Measurements from ENCODE around the gene ACY1.

ACY1 gene

DNA sequence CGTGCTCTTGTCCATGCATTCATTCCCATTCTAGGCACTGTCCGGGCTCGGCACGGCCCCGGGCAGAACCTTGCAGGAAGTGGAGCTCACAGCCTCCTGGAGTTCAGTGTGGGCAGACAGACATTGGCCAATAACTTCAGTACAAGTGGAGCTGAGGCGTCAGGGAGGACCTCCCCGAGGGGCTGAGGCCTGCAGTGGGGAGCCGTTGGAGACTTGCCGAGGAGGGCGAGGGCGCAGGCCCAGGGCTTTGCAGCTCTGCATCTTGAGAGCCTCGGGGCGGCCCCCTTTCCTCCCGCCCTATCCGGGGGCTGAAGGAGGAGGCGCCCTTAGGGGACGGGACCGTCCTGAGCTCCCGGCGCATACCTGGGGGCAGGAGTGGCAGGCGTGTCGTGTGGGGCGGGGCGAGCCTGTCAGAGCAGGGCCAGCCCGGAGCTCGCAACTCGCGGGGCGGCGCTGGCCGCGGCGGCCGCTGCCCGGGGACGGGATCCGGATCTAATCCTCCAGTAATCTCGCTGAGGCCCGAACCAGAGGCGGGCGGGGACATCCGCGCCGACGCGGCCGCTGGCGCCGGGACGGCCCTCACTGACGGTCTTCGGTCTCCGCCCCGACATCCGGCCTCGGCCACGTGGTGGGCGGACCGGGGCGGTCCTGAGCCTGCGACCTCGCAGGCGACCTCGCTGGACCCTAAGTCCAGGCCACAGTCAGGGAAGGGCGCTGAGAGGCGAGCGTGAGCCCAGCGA lies at the start of gene ACY1:
Gene ACY1 (plus strand): TSS at position 698 of the 740 bp plus-strand sequence. CDS start 530 bp downstream, outside the sequence.
- H3K36me3 ChIP-seq: peaks cover 2% of the 10 kb centered on the region
- peak within 1 kb of the TSS; percentile 62 for H3K4me3 ChIP-seq (ENCODE audit: low read depth, low read length)
- no peaks in the 10 kb centered on the region for H3K9me3 ChIP-seq (ENCODE audit: severe bottlenecking)
- H3K27me3 ChIP-seq (ENCODE audit: insufficient read depth, low read depth, severe bottlenecking): no peaks in the 10 kb centered on the region
- peak within 1 kb of the TSS; percentile 84 for H3K27ac ChIP-seq
- peak; percentile 95 for DNase-seq
- TF ChIP-seq, protein P1, sequence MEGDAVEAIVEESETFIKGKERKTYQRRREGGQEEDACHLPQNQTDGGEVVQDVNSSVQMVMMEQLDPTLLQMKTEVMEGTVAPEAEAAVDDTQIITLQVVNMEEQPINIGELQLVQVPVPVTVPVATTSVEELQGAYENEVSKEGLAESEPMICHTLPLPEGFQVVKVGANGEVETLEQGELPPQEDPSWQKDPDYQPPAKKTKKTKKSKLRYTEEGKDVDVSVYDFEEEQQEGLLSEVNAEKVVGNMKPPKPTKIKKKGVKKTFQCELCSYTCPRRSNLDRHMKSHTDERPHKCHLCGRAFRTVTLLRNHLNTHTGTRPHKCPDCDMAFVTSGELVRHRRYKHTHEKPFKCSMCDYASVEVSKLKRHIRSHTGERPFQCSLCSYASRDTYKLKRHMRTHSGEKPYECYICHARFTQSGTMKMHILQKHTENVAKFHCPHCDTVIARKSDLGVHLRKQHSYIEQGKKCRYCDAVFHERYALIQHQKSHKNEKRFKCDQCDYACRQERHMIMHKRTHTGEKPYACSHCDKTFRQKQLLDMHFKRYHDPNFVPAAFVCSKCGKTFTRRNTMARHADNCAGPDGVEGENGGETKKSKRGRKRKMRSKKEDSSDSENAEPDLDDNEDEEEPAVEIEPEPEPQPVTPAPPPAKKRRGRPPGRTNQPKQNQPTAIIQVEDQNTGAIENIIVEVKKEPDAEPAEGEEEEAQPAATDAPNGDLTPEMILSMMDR (IDR thresholded peaks at IDR 0.05; ENCODE audit: low read depth, low read length): no peak

DNA sequence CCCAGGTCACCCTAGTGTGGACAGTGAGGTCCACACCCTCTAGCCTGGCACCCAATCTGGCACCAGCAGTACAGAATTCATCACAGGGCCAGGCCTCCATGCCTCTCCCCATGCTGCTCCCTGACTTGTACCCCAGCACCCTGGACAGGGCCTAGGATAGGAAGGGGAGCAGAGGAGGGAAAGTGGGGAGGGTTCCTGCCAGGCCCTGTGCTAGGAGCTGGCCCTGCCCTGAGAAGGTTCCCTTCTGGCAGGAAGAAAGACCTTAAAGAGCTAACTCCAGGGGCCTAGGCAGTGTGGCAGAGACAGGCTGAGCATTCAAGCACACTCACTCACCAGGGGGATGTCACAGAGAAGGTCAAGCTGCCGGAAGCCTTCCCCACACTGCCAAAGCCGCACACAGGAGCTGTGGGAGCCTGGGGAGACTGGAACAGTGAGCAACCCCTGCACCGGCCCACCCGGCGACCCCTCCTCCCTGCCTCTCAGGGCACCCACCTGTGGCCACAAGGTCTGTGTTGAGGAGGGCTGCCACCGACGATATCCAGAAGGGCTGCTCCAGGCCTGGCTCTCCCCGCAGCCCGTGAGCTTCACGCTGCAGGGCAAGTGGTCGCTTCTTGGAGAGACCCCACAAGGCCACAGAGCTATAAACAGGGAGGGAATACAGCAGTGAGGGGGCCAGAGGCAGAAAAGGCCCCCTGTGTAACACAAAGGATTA lies 49.0 kb upstream of the ACY1 start:
- TF ChIP-seq, protein P1 (IDR thresholded peaks at IDR 0.05; ENCODE audit: low read depth, low read length): no peak
- H3K27me3 ChIP-seq (ENCODE audit: insufficient read depth, low read depth, severe bottlenecking): no peaks in the 10 kb centered on the region
- H3K4me3 ChIP-seq (ENCODE audit: low read depth, low read length): no peak overlapping the region
- H3K27ac ChIP-seq: no peak overlapping the region
- H3K36me3 ChIP-seq: peaks cover 56% of the 10 kb centered on the region
- H3K9me3 ChIP-seq (ENCODE audit: severe bottlenecking): no peaks in the 10 kb centered on the region
- no peak for DNase-seq

DNA sequence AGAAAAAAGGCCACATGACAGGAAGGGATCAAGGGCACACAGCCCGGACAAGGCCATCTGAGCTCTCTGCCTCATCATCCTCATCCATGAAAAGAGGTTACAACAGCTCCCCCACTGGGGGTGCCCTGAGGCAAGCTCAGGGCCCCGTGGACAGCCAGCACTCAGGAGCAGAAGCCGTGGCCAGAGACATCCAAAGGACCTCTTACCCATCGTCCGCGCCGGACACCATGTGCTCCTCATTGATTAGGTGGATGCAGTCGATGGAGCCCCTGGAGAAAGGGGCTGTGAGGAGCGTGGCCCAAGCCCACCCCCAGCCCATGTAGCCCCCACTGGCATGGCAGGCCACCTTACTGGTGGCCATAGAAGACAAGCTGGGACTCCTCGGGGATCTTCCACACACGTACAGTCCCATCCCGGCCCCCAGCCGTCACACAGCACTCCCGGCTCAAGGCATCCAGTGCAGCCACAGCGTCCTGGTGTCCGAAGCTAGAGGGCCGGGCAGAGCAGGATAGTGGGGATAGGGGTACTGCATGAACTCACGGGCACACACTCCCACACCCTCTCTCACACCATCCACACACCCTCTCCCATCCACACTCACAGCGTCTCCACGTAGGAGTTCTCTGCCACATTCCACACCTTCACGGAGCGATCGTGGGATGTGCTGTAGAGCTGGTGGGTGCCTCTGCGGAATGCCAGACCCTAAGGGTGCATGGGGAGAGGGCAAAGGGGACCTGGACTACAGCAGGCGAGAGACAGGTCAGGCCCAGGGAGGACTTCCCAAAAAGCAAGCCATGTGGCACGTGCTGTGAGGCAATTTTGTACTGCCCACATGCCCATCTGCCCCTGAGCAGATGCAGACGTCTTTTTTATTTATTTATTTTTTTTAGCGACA lies 48.1 kb upstream of the ACY1 start:
- Histone ChIP-seq H3K27ac (no peak overlapping the region), H3K9me3 (ENCODE audit: severe bottlenecking) (no peaks in the 10 kb centered on the region), H3K27me3 (ENCODE audit: insufficient read depth, low read depth, severe bottlenecking) (no peaks in the 10 kb centered on the region), H3K36me3 (peaks cover 60% of the 10 kb centered on the region), H3K4me3 (ENCODE audit: low read depth, low read length) (no peak overlapping the region)
- no peak for DNase-seq
- TF ChIP-seq, protein P1 (IDR thresholded peaks at IDR 0.05; ENCODE audit: low read depth, low read length): no peak

DNA sequence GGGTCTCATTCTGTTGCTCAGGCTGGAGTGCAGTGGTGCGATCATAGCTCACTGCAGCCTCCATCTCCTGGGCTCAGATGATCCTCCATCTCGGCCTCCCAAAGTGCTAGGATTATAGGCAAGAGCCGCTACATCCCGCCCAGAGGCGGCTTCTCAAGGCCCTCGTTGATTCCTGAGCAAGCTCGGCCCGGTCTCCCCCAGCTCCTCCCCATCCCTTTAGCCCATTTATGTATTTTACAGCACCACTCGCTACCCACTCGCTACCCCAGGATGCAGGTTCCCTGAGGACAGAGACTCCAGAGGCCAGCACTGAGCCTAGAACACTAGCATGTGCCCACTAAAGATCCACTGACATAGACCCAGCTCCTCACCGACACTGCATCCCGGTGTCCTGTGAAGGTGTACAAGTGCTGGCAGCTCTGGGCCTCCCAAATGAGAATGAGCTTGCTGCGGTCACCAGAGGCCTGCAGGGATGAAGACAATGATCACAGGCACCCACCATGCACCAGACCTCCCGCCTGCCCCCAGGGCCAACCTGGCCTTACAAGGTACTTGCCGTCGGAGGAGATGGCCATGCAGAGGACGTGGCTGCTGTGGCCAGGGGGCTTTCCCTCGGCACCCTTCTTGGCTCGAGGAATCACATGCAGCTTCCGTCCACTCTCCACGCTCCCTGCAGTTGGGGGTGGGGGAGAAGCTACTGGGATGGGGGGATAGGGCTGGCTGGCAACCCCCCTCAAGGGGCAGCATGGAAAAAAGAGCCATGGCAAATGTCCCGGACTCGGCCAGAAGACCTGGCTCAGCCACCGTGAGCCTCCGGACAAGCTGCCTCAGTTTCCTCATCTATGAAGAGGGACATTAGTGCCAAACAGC lies 47.2 kb upstream of the ACY1 start:
- Histone ChIP-seq H3K27me3 (ENCODE audit: insufficient read depth, low read depth, severe bottlenecking) (no peaks in the 10 kb centered on the region), H3K9me3 (ENCODE audit: severe bottlenecking) (no peaks in the 10 kb centered on the region), H3K4me3 (ENCODE audit: low read depth, low read length) (no peak overlapping the region), H3K27ac (no peak overlapping the region), H3K36me3 (peaks cover 60% of the 10 kb centered on the region)
- DNase-seq: no peak
- TF ChIP-seq, protein P1 (IDR thresholded peaks at IDR 0.05; ENCODE audit: low read depth, low read length): no peak

DNA sequence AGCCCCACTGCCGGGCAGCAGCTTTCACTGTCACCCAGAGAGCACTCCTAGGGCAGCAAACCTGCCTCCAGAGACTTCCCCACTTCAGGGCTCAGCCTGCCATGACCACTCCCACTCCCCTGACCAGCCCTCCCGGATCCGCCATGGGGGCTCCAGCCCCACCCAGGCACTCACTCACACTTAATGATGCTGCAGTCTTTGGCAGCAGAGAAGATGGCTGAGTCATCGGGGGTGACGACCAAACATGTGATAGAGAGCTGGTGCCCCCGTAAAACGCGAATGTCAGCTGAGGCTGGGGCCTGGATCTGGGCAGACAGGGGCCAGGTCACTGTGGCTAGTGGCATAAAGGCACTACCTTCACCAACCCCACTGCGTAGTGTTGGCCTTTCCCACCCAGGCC lies 46.3 kb upstream of the ACY1 start:
- TF ChIP-seq, protein P1 (IDR thresholded peaks at IDR 0.05; ENCODE audit: low read depth, low read length): no peak
- Histone ChIP-seq H3K27ac (no peak overlapping the region), H3K27me3 (ENCODE audit: insufficient read depth, low read depth, severe bottlenecking) (no peaks in the 10 kb centered on the region), H3K4me3 (ENCODE audit: low read depth, low read length) (no peak overlapping the region), H3K36me3 (peaks cover 57% of the 10 kb centered on the region), H3K9me3 (ENCODE audit: severe bottlenecking) (no peaks in the 10 kb centered on the region)
- no peak for DNase-seq
